Activated CD4-positive, alpha-beta T cell treated with anti-CD3 and anti-CD28 coated beads, Interleukin-2, amount 50 U/mL, for 24 hours (primary cell): ENCODE data around the gene TEC.

Experiments
- DNase-seq, 2 donors: peaks; one replicate each; pipeline ENCODE4 v3.0.0-alpha.2; 2020; ENCODE audit warnings: low read depth in 1 of 2, low spot score in 1 of 2

Gene TEC

DNA sequence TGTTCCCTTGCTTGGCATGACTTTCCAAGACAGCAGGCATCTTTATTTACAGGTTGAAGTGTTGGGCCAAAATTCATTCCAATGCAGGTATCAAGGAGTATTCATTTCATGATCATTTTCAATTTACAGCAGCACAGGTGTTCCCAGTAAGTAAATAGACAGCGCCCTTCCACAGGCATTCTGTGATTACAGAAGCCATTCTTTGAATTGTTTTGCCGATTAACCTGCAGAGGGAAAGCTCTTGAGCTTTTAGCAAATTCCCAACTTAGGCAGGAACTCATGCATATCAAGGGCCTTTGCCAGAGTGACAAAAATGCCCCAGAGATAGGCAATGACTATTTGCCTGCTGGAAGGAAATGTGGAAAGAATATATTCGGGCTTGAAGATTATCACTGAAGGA, 142.4 kb downstream of the TEC start:
- no peak for DNase-seq

DNA sequence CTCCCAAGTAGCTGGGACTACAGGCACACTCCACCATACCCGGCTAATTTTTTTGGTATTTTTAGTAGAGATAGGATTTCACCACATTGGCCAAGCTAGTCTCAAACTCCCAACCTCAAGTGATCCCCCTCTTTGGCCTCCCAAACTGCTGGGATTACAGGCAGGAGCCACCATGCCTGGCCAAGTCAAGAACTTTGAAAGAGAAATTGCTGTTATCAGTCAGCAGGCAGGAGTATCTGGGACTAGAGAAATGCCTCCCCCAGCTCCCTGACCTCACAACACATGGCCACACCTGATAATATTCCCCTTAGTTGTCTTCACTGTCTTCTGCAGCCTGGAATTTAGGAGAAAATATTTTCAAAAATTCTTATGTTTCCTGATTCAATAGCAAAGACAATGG, 143.0 kb downstream of the TEC start:
- no peak for DNase-seq

DNA sequence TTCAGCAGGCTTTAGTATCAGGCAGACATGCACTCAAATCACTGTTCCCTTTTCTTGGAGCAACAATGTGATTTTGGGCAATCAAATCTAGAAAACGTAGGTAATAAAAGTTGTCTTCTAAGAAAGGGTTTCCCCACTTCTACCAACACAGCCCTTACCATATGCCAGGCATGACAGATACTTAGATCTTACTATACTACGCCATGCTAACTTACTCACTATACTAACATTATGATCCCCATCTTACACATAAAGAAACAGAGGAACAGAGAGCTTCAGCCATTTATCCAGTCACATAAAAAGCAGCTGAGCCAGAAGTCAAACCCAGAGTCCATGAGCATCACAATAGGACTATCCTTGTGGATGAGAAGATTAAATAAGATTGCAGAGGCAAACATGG, 144.8 kb downstream of the TEC start:
- DNase-seq = no peak

DNA sequence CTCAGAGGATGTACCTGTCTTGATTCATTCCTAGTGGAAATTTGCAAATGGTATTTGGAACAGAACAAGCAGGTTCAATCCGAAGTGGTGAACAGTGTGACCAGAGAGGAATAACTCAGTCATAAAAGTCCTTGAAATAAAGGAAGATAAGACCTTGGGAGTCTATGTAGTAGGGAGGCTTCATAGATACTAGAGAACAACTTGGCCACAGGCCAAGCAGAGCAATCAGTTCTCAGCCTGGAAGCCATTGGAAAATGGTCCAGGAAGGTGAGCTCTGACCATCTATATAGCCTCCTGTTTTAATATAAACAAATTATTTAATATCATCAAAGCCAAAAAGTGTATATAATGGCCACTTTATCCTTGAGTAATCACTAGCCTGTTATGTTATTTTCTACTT, 146.9 kb downstream of the TEC start:
- no peak for DNase-seq

DNA sequence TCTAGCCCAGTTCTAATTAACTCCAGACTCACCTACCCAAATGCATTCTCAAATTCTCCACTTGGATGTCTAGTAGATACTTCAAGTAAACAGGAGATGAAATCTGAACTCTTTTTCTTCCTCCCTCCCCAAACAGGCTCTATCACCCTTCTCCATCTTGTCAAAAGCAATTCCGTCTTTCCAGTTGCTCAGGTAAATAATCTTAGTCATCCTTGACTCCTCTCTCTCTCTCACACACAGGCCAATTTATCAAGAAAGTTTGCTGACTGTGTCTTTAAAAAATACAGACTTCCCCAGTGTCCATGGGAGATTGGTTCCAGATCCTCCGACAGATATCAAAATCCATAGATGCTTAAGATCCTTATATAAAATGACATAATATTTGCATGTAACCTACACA, 148.5 kb downstream of the TEC start:
- no peak for DNase-seq

DNA sequence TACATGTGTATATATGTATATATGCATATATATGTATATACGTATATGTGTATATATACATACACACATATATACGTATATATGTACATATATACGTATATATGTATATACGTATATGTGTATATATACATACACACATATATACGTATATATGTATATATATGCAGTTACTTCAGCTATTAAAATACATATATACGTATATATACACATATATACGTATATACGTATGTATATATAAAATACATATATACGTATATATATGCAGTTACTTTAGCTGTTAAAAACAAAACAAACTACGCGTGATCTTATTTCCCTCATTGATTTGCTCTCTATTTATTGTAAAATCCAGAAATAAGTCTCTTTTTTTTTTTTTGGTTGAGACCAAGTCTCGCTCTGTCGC, 149.5 kb downstream of the TEC start:
- no peak for DNase-seq

DNA sequence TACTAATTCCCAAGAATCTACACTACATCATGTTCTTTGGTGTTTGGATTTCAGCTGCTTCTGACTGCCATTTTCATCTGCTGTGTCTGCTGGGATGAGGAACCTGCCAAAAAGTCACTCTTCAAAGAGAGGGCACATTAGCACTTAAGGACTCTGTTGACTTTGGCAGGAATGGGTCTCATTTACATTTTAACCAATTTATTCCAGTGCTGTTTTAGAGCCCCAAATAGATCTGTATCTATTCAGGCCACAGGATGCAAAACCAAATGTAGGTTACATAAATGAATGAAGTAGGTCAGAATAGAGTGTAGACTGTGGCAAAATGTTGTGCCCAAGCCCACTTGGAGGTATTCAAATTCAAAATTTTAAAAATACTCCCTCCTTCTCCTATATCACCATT, 150.0 kb downstream of the TEC start:
- DNase-seq = no peak

DNA sequence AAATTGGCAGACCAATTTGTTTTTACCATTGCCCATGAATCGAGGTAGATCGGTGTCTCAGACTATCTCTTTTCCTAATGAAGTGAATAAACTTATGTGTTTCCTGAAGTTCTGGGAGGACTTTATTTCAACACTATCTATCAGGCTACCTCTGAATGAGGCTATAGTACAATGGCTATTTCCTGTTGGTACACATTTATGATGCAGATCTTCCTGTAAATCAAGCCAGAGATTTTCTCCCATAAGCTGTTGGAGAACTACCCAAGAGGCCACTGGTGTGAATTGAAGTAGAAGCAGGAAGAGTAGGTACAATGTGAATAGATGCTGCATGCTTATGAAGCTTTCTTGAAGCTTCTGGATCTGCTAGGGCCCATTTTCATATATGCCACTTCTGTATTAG, 151.6 kb downstream of the TEC start:
- no peak for DNase-seq

DNA sequence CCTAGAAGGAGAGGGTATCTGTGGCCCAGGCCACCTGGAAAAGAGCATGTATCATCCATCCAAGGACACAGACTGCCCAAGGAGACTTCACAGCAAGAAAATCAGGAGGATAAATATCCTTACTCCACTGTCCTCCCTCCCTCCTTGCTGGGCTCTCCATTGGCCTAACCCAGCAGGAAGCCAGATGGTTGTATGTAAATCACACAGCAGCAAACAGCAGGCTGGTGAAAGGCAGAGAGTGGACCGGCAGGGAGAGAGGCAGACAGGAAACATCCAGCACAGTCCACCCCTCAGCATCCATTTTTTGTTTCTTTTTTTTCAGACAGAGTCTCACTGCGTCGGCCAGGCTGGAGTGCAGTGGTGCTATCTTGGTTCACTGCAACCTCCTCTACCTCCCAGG, 153.1 kb downstream of the TEC start:
- no peak for DNase-seq

DNA sequence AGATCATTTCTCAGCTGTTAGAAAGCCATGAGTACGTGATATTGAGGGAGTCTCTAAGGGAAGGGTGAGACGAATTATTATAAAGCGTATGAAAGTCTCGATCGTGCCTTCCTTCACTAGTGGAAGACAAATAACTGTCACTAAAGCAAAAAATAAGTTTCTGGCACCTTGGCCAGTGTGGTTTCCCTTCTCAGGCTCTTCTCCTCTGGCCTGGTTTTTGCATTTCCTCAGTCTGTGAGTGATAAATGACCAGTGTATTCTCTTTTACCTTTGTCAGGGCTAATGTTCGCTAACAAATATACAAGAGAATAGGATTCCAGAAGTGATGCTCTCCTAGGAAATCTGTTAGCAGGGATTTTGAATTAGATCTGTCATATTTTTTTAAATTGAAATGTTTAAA, 155.2 kb downstream of the TEC start:
- no peak for DNase-seq

DNA sequence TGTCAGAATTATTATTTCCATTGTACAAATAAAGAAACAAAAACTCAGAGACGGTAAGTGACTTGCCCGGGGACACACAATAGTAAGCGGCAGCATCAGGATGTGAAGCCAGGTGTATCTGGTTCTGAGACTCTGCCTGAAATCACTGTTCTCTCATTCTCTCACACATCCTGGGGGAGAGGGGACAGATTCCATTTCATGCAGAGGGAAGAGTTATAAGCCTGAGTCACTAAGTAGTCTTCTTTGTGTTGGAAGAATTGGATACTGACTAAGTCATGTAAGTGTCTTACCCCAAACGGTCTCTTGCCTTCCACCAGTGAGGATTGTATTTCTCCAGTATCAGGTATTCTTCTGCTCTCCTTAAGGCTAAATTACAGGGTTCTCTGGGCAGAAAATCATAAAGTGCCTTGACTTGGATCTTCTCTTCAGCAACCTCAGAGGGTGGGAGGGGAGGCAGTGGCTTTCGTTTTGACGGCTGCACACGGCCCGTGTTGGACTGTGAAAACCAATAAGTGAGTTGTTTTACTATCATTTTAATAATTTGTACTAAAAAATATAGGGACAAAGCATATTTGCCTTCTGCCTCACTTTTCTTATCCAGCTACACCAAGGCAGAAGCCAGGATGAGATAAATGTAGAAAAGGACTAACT, 157.5 kb downstream of the TEC start:
- DNase-seq = no peak

DNA sequence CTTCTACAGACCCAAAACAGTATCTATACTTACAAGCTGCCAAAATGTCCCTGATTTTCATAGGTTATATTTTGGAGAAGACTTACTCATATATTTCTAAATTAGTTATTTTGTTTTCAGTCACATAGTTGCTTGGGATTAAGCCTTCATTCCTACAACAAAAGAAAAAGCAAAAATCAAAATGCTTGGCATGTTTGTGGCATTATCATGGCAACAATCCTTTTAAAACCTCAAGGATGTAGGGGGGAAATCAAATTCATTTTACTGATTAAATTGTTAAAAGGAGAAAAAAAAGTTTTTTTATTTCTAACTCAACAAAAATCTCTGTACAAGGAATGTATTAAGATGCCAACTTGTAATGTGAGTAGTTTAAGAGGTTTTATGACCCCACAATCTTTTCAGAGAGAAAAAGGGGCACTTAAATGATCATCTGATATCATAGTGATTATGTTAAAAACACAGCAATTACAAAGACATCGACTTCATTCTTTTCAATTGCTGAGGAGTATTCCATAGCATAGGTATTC, 159.1 kb downstream of the TEC start:
- DNase-seq = no peak

DNA sequence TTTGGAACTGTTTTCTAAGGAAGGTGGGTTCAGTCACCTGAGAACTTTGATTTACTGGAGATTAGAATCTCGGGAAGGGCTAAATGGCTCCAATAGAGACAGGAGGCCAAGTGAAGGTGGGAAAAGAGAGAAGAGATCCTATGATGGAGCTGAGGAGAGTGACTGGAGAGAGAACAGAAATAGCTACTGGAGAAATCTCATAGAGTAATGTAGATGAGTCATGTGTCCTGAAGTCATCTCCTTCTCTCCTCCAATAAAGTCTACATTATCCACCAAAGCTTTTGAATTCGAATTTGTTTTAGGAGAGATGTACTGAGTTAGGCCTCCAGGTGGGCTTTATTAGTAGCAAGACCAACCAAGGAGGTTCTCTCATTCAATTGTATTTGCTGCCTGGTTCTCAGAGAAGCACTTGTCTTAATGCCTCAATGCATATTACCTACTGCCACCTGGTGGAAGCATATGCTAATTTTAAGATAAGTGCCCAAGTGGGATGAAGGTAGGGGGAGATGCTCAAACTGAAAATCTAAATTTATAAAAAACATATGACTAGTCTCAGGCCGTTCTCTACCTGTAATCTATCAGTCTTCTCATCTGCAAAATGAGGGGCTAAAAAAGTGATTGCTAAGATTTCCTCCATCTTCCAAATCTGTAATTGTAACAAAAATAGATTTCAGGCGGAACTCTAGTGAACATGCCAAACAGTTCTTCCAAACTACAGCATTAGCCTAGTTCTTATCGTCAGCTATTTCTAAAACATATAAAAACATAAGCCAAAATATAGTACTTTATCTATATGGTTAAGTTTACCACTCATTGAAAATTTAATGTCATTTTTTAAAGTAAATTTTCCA, 160.0 kb downstream of the TEC start:
- DNase-seq = no peak

DNA sequence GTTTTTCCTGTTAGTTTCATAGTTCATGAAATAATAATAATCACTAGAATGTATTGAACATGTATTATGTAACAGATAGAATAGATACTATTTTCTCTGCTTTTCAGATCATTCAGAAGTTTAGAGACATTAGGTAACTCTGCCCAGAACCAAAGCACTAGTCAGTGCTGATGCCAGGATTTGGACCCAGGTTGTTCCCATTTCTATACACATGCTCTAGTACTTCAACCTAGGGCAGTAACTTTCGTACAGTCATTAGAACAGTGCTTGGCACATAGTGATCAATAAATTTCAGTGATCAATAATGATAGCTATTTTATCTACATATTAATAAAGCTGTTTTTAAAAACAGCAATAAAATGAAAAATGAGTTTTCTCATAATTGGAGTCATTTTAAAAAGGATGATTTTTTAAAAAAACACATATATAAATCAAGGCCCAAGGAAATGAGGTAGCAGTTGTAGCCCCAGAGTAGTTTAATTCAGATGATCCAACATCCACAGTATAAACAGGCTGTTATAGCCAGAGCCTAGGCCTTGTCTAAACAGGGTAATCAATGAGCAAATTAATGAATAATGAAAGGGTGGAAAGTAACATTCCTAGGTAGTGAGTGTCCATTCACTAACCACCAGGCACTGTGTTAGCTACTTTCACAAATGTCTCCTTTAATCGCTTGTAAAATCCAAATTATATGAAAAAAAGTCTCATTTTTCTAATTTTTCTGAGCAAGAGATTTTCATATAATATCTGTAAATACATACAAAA, 161.1 kb downstream of the TEC start:
- DNase-seq = no peak

DNA sequence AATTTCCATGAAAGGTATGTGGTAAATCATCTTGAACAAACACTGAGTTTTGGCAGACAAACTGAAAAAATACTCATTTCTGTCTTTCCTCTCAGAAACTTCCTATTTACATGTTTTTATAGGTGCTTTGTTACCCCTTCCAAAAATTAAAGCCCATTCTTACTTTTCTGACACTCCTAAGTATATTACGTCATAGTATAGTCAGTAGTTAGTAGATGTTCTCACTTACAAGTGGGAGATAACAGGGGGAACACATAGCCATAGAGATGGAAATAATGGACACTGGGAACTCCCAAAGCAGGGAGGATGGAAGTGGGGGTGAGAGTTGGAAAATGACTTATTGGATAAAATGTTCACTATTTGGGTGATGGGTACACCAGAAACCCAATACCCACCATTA, 164.4 kb downstream of the TEC start:
- no peak for DNase-seq

DNA sequence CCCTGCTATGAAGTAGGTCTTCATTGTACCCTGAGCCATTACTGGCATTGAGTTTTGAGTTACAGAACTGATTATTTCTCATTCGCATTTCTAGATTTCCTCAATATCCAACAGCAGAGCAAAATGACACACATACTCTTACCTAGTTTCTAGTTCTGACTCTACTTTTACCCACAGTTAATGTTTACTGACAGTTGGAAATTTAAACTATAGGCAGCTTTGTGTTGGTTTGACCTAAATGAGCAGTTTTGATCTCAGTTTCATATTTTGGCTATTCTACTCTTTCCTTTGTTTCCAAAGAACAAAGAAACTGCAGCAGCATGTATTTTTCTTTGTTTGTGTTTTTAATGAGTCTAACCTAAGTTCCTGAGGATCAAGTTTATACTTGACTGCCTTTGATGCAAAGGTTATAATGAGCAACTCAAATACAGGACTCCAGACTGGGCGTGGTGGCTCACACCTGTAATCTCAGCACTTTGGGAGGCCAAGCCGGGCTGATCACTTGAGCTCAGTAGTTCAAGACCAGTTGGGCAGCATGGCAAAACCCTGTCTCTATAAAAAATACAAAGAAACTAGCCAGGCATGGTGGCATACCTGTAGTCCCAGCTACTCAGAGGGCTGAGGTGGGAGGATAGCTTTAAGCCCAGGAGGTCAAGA, 166.0 kb downstream of the TEC start:
- DNase-seq = no peak

DNA sequence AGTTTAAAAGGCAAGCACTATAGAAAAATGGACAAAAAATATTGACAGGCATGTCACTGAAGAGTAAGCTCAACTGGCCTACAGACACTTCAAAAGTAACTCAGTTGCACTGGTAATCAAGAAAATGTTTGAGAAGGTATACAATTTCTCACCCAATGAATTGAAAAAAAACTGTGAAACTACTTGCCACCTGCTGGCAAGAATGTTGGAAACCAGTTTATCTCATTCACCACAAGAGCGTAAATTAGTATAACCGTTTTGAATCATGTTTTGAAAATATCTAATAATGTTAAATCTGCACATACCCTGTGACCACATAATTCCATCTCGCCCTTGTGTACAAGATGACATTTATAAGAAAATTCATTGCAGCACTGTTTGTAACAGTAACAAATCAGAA, 167.3 kb downstream of the TEC start:
- no peak for DNase-seq

DNA sequence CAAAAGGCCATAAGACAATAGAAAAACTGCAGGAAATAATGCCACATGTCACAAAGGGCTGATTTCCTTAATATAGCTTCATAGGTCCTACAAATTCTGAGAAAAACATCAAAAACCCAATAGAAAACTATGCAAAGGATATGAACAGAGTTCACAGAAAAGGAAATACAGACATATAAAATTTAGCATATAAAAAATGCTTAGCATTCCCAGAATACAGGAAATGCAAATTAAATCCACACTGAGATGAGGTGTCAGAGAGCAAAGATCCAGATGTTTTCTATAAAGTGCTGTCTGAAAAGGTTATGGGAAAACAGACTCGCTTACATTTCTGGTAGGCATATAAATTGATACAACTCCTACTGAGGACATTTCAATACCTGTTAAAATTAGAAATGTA, 169.4 kb downstream of the TEC start:
- DNase-seq = no peak

DNA sequence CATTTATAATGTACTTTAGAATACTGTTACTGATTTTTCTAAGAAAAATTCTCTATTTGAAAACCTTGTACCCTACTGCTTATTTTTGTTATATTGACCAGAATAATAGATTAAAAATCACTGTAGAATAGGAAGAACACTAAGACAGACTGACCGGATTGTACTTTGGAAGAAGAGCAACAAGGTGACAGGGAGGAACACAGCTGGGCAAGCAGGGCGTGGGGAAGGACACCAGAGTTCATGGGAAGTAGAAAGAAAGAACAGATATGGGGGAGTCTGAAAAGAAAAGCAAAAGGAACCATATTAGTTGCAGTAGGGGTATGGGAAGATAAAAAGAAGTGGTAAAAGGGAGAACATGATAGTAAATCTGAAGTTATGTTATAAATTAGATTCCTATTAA, 174.2 kb downstream of the TEC start:
- DNase-seq = no peak

DNA sequence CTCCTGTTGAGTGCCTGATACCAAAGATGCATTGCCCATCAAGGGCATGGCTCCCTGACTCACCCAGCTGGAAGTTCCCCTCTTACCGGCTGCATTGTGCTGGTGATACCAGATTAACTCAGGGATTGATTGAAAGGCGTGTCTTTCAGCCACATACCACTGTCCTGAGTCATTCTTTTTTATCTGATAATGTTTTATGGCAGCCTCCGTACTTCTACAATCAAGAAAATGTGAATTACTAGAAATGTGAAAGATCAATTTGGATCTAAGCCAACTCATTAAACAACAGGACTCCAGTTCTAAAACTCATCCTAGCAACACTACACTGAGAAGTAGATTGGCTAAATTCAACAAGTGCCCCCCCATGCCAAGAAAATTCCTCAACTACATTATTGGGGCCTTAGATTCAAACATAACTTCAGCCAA, 175.6 kb downstream of the TEC start:
- peak in 1 of 2 donors; percentile 31 for DNase-seq

DNA sequence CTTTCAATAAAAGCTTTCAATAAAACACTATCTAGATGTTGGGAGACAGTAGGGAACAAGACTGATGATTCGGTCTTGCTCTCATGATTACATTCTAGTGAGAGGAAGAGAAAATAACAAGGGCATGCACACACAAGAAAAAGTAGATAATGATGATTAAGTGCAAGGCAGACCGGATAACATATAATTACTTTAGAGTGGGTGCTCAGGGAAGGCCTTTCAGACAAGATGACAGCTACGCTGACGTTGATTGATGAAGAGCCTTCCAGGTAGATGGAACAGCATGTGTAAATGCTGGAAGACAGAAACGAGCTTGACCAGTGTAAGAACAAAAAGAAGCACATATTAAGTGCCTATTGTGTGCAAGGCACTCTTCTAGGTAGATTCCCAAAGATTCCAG, 179.0 kb downstream of the TEC start:
- DNase-seq = no peak
